GM12801 (cell line): ENCODE data around the gene TMEM138.

Source experiments
- TF ChIP-seq, protein P1 (sequence below): IDR thresholded peaks from one replicate; pipeline ENCODE4 v1.5.1; 2011; ENCODE audit warnings: control low read depth; ENCODE audit not compliant: insufficient read length; ENCODE audit errors: extremely low read depth

Gene TMEM138

DNA sequence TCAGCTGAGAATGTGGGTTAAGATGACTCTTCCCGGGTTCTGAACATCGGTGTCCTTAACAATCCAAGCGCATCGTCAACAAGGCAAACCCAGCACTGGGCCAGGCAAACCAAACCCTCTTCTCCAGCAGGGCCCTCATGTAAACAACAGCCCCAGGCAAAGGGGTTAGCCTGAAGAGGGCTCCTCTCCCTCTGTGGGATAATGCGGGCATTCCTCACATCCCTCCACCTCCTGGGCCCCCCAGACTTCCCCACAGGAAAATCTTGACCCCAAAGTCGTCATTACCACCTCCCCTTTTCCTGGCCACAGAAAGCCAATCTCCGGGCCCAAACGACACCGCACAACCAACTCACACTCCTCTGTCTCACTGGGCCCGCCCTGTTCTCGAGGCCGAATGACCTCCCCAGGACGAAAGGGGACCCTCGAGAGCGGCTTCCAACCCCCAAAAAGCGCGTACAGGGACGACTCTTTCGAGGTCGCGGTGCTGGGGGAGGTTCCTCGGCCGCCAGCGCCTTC lies 29.8 kb upstream of the TMEM138 start:
- TF ChIP-seq, protein P1, sequence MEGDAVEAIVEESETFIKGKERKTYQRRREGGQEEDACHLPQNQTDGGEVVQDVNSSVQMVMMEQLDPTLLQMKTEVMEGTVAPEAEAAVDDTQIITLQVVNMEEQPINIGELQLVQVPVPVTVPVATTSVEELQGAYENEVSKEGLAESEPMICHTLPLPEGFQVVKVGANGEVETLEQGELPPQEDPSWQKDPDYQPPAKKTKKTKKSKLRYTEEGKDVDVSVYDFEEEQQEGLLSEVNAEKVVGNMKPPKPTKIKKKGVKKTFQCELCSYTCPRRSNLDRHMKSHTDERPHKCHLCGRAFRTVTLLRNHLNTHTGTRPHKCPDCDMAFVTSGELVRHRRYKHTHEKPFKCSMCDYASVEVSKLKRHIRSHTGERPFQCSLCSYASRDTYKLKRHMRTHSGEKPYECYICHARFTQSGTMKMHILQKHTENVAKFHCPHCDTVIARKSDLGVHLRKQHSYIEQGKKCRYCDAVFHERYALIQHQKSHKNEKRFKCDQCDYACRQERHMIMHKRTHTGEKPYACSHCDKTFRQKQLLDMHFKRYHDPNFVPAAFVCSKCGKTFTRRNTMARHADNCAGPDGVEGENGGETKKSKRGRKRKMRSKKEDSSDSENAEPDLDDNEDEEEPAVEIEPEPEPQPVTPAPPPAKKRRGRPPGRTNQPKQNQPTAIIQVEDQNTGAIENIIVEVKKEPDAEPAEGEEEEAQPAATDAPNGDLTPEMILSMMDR = no peak

DNA sequence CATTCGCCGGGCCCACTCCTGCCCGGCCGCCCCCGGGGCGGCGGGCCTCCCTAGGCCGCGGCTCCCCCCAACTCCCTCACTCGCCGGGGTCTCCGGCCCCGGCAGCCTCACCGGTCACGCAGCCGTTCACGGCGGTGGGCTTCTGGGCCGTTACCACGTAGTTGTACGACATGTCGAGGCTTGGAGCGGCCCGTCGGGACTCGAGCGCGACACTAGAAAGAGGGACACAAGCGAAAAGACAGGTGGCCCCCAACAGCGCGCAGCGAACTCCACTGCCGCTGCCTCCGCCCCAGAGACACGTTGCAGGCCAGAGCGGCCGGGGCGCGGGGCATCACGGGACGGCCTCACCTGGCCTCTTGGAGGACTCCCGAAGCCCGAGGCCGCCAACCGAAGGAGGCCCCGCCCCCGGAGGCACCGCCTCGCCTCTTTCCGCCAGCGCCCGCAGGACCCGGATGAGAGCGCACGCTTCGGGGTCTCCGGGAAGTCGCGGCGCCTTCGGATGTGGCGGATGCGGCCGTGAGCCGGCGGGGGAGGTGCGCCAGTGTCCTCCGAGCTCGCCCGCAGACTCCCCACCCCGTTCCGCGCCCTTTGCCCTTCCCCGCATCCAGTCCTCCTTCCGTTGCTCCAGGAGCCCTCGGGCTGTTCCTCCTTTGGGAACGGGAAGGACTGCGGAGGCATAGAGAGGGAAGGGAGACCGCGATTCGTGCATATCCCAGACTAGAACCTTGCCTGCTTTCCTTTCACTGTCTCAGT lies 29.2 kb upstream of the TMEM138 start, which contains the start of the genes DDB1 and TKFC:
Gene DDB1 (minus strand): TSS at position 309 of the 753 bp plus-strand sequence. CDS start 137 bp downstream, at position 172.
Gene TKFC (plus strand): TSS at position 432 of the 753 bp plus-strand sequence. CDS start 1,501 bp downstream, outside the sequence.
- TF ChIP-seq, protein P1 = no peak

DNA sequence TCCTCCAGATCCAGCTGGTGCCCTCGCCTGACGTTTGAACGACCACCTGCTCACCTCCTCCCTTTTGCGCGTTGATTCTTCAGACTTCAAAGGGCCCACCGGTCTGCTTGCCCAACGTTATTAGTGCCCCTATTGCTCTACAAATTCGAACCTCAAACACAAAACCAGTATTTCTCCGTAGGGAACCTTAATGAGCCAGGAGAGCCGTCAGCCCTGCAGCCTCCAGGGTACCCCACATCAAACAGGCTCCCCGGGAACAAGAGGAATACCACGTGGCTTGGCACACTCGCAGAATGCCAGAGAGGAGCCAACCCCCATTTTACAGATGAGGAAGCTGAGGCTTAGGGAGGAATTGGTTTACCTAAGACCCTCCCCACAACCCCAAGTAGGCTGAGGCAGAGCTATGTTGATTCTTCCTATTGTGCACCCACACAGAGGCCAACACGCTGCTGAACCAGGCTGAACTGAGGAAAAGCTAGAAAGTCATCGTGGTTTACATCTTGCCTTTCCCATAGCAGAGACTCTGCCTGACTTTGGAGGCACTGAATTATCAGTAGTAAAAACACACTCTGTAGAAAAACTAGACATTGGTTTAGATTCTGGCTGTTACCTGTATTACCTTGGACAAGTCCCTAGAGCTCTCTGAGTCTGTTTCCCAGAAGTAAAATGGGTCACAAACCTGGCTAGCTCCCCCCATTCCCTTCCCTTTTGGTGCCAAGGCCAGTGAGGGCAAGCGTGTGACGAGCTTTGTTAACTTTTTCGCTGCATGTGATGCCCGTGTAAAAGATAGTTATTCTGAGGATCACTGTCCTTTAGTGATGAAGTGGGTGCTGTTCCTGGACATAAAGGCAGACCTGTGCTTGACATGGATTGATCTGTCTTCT lies 28.4 kb upstream of the TMEM138 start:
- TF ChIP-seq, protein P1 = no peak

DNA sequence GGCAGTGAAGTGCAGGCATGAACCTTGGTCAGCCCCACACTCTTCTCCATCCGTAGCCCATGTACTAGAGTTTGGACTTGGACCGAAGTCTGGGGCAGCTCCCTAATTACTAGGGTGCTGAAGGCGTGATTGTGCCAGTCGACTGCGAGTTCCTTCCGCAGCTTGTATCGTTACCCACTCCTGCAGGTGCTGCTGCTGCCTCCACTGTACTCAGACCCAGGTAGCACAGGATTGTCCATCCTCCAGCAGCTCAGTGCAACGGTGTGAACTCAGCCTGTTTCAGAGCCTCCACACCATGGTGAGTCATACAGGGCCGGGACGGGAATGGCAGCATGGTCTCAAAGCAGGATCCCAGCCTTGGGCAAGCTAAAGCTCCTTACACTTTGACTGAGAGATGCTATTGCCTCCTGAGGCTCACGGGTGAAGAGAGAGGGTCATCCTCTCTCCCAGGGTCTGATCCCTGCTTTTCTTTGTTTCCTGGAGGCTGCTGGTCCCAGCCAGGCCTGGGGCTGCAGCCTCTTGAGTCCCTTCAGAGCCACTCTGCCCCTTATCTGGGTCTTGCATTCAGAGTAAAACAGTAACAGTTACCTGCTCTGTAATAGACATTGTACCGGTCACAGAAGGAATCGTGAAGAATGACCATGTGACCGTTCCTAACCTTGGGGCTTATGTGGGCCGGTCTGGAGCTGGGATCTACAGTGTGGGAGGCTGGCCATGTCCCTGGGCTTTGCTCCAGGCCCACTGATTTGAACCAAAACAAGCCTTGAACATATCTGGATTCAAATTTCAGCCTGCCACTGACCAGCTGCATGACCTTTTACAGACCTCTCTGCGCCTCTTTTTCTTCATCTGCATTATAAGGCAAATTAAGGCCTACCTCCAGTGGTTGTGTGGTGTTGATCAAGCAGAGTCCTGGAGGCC lies 27.5 kb upstream of the TMEM138 start:
- TF ChIP-seq, protein P1 = no peak

DNA sequence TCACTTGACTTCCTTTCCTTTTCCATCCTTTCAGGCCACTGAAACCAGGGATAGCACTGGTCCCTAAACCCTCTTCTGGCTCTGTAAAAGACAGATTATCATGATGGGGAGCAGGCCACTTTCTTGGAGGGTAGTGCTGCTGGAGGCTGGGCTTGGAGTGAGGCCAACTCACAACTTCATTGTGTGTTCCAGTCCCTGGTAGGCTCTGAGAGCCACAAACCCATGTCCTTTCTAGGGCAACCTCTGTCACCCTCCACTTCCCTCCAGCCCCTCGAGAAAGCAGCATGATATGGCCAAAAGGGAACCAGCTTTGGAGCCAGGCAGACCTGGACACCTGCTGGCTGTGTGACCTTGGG lies 26.8 kb upstream of the TMEM138 start:
- TF ChIP-seq, protein P1 = no peak

DNA sequence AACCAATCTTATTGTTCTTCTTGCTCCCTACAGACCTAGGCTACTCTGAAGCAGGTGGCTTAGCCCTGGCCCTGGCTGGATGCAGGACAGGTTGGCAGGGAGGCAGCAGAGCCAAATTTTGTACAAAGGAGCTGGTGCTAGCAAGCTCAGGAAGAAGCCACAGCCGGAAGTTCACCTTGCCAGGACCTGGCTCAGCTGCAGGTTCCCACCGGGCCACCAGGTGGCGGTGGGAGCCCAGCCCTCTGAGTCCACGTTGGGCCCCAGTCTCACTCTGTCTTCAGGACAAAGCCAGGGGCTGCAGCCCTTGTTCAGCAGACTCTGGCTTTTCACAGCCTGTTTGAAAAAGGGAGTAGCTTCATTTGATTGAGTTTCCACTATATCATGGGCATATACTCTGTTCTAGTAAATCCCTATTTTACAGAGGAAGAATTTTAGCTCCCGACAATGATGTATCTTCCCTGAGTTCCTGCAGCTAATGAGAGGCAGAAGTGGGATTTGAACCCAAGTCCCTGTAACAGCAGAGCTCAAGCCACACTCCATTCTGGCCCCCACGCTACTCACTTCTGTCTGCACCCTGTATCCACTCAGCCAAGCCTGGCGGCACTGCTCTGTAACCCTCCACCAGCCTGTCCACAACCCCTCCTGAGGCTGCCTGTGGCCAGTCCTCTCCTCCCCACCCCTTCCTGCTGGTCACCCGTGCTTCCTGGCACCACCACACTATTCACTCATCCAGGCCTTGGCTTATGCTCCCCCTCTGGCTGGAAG lies 25.8 kb upstream of the TMEM138 start:
- TF ChIP-seq, protein P1 = peak; percentile 85
